Cerebellar nuclear complex (tissue), 1 donor: ENCODE results near the gene IST1.
"Not testable (repeated sequence)": the region's sequence is repeated elsewhere in the genome, so short reads cannot be mapped to it uniquely, and the experiment has no call there.

Experiments
- DNase-seq, 2 experiments: peaks; one replicate each; lab custom pipeline; 2025; lab: John Stamatoyannopoulos, UW

Gene IST1

GRCh38 chr16:71894921-71895678 is at the start of gene IST1:
IST1 (plus strand) TSS chr16:71895531; CDS start chr16:71915641, 20,110 bp downstream.
- DNase-seq: peak; percentile 16 to 88

GRCh38 chr16:71845639-71846430 is 49.5 kb upstream of the IST1 start, which contains the start of gene ATXN1L:
ATXN1L (plus strand) TSS chr16:71845976; CDS start chr16:71849741, 3,765 bp downstream.
- DNase-seq: peak in 1 of 2 experiments; percentile 3

- no peak for DNase-seq
These were observed 48.9 kb upstream of the IST1 start for GRCh38 chr16:71846431-71846830.

- no peak for DNase-seq
These were observed 48.2 kb upstream of the IST1 start for GRCh38 chr16:71847096-71847495.

GRCh38 chr16:71848622-71849021 is 46.7 kb upstream of the IST1 start:
- no peak for DNase-seq

GRCh38 chr16:71851746-71852145 is 43.6 kb upstream of the IST1 start:
- no peak for DNase-seq

GRCh38 chr16:71852158-71852557 is 43.2 kb upstream of the IST1 start:
- no peak for DNase-seq

GRCh38 chr16:71852561-71852960 is 42.8 kb upstream of the IST1 start:
- no peak for DNase-seq

GRCh38 chr16:71853413-71853812 is 41.9 kb upstream of the IST1 start:
- DNase-seq: no peak

- DNase-seq: no peak
These were observed 40.9 kb upstream of the IST1 start for GRCh38 chr16:71854369-71854948.

- DNase-seq: no peak
These were observed 39.2 kb upstream of the IST1 start for GRCh38 chr16:71855937-71856662.

GRCh38 chr16:71859762-71860521 is 35.4 kb upstream of the IST1 start:
- no peak for DNase-seq

- no peak for DNase-seq
These were observed 31.3 kb upstream of the IST1 start for GRCh38 chr16:71863995-71864394.

GRCh38 chr16:71865173-71865863 is 30.0 kb upstream of the IST1 start:
- DNase-seq: no peak

- not testable (repeated sequence) for DNase-seq
These were observed 28.2 kb upstream of the IST1 start for GRCh38 chr16:71867175-71867574.

GRCh38 chr16:71867939-71868338 is 27.4 kb upstream of the IST1 start:
- peak in 1 of 2 experiments; percentile 12 for DNase-seq

GRCh38 chr16:71869089-71869488 is 26.2 kb upstream of the IST1 start:
- no peak for DNase-seq

- no peak for DNase-seq
These were observed 24.5 kb upstream of the IST1 start for GRCh38 chr16:71870818-71871217.

- DNase-seq: no peak
These were observed 22.1 kb upstream of the IST1 start for GRCh38 chr16:71873199-71873598.

GRCh38 chr16:71878911-71879310 is 16.4 kb upstream of the IST1 start:
- no peak for DNase-seq

GRCh38 chr16:71880176-71880575 is 15.2 kb upstream of the IST1 start:
- DNase-seq: no peak
